KBM-7 (cell line): ENCODE measurements around the gene ACTR5.
"Not testable (repeated sequence)": the region's sequence is repeated elsewhere in the genome, so short reads cannot be mapped to it uniquely, and the experiment has no call there.

ENCODE experiments used
- DNase-seq: peaks from one replicate; pipeline ENCODE4 v3.0.0-alpha.2; 2015
- in situ Hi-C: fragments of 300-500 bp; cut with MboI; formaldehyde crosslinking; loops from 2 replicates; pipeline ENCODE4 v1.14.3; 2020; ENCODE audit warnings: low sequenced_read_pairs, low pct_unique_long_range_greater_than_20kb, mixed read lengths

ACTR5 gene

DNA sequence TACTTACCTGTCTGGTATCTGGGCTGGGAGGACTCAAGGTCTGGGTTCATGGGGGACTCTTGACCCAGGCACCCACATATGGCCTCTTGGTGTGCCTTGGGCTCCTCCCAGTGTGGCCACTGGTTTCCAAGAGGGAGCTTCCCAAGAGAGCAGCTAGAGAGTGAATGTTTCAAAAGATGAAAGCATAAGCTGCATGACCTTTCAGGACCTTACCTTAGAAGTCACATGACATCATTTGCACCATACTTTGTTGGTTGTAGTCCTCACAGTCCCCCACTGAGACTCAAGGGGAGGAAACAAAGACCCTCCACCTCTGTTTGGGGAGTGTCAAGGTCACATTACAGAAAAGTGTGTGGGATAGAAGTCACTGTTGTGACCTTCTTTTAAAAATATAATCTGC, 13.9 kb downstream of the ACTR5 start:
- no peak for DNase-seq
- in situ Hi-C loops = no loop called here

GRCh38 chr20:38763616-38764015, 15.4 kb downstream of the ACTR5 start:
- in situ Hi-C loops = no loop called here
- DNase-seq = no peak

- in situ Hi-C loops = no loop called here
- no peak for DNase-seq
These were observed 16.5 kb downstream of the ACTR5 start for GRCh38 chr20:38764567-38765318.

GRCh38 chr20:38766071-38766470, 17.8 kb downstream of the ACTR5 start:
- DNase-seq = no peak
- in situ Hi-C loops = no loop called here

DNA sequence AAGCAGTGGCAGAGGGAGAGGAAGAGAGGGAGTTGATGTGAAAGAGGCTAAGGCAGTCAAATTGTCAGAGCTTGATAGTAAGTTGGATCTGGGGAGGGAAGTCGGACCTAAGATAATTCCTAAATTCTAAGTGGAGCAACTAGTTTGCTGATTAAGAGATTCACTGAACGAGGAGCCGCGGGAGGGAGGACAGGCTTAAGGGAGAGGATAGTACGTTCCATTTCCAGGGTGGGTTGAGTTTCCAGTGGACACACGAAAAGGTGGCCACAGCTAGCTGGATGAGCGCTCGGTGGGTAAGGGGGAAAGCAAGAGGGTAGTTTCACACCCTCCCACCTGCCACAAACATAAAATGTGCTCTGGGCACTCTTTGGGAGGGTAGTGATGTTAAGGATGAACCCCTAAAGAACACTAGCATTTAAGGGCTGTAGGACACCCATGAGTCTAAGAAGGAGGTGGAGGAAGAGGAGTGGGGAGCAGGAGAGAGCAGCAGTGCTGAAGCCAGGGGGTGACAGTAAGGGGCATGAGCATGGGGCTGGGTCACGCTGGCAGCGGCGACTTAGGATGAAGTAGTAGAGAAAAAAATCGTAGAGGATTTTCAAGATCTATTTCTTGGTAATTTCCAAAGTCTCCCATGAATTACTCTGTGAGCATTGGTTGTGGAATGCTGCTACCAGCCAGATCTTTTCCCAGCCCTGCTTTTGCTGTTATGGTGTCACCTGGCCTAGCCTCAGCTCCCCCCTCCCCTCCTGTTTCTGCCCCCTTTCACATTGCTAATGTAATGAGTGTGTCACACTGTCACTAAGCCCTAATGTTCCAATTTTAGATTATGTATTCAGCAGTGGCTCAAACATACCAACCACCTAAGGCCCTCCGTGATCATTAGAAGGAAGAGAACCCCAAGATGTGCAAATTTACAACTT, 21.4 kb downstream of the ACTR5 start:
- in situ Hi-C loops = no loop called here
- no peak for DNase-seq

- no peak for DNase-seq
- in situ Hi-C loops = no loop called here
These were observed 22.3 kb downstream of the ACTR5 start for GRCh38 chr20:38770546-38770945.

- DNase-seq = no peak
- in situ Hi-C loops = no loop called here
These were observed 22.7 kb downstream of the ACTR5 start for GRCh38 chr20:38770970-38771369.

- no peak for DNase-seq
- in situ Hi-C loops = no loop called here
These were observed 23.4 kb downstream of the ACTR5 start for GRCh38 chr20:38771621-38772020.

- in situ Hi-C loops = no loop called here
- no peak for DNase-seq
These were observed 25.9 kb downstream of the ACTR5 start for GRCh38 chr20:38774167-38774566.

DNA sequence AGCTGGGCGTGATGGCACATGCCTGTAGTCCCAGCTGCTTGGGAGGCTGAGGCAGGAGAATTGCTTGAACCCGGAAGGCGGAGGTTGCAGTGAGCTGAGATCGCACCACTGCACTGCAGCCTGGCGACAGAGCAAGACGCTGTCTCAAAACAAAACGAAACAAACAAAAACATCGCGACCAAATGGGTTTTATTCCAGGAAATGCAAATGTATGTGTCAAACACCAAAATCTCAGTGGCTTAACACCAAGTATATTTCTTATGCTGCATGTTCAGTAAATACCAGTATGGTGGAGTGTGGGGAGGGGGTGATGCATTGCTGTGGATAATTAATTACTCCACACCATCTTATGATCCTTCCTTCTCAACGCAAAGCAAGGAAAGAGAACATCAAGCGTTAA, 28.1 kb downstream of the ACTR5 start:
- in situ Hi-C loops = no loop called here
- no peak for DNase-seq

DNA sequence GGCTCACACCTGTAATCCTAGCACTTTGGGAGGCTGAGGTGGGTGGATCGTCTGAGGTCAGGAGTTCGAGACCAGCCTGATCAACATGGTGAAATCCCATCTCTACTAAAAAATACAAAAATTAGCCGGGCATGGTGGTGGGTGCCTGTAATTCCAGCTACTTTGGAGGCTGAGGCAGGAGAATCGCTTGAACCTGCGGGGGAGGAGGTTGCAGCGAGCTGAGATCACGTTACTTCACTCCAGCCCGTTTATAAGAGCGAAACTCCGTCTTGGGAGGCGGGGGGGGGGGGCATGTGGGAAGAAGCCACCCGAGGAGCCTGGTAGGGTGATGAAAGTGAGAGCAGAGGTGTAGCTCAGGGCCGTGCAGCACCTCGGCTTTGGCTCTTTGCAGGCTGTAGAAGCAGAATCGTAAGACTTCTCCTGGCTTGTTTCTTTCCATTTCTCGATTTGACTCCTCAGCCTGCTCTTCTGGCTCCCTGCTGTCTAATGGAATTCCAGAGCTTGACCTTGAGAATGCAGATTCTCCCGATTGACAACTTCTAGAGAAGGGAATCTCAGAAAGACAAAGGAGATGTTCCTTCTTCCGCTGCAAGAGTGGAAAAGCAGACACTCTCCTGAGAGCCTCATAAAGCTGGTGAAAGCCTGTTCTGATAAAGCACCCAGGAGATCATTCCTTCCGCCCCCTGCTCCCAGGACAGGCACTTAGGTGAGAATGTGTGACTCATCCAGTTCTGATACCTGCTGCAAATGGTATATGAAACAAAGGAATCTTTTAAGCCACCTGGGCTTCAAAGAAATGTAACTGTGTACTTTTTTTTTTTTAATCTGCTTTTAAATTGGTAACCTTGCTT, 31.2 kb downstream of the ACTR5 start:
- in situ Hi-C loops = no loop called here
- no peak for DNase-seq

DNA sequence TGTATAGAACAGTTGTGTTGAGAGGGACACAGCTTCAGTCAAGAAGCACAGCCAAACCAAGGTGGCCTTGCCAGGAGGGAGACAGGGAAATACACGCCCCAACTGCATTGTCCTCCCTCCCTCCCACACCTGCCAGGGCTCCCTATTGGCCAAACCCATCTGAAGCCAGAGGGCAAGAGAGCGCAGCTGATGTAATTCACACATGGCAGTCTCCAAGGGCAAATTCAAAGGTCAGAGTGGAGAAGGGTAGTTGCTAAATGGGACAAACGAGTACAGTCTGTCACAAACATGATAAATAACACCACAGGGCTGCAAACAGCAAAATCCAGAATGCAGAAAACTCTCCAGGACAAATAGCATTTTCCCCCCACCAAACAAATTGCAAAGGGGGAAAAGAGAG, 34.0 kb downstream of the ACTR5 start:
- DNase-seq = no peak
- in situ Hi-C loops = no loop called here

- no peak for DNase-seq
- in situ Hi-C loops = no loop called here
These were observed 39.6 kb downstream of the ACTR5 start for GRCh38 chr20:38787870-38788269.

- in situ Hi-C loops = no loop called here
- DNase-seq = no peak
These were observed 41.4 kb downstream of the ACTR5 start for GRCh38 chr20:38789503-38790199.

- DNase-seq = peak; percentile 31
- in situ Hi-C loops = no loop called here
These were observed 42.2 kb downstream of the ACTR5 start for GRCh38 chr20:38790200-38791053.

DNA sequence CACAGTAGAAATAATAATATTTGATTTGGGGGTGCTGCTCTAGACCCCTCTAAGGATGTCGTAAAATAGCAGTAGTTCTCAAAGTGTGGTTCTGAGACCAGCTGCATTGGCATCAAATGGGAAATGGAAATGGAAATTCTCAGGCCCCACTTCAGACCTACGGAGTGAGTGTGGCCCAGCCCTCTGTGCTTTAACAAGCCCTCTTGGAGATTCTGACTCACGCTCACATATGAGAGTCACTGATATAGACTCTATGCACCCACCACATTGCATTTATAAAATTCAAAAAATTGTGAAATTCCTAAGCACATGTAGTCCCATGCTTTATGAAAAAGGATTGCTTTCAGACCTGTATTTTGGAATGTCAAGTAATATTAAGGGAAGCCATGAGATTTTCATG, 43.0 kb downstream of the ACTR5 start:
- in situ Hi-C loops = no loop called here
- DNase-seq = no peak

GRCh38 chr20:38791940-38792339, 43.7 kb downstream of the ACTR5 start:
- DNase-seq = no peak
- in situ Hi-C loops = no loop called here

DNA sequence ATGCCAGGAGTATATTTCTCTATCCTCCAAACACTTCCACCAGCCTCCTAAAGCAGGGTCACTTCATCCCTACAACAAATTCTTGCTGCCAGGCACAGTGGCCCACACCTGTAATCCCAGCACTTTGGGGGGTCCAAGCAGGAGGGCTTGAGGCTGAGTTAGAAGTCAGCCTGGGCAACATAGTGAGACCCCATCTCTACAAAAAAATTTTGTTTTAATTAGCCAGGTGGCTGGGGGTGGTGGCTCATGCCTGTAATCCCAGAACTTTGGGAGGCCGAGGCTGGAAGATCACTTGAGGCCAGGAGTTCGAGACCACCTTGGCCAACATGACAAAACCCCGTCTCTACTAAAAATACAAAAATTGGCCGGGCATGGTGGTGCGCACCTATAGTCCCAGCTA, 45.8 kb downstream of the ACTR5 start:
- DNase-seq, in situ Hi-C loops: not testable (repeated sequence)
